Panc1 (cell line): ENCODE results near the gene DEPDC5. TPM values are rescaled to one million over a fixed set of nuclear protein-coding genes. Genes with fewer than 3 reads are reported as not detected.

ENCODE experiments used
- ATAC-seq: fragments of 200-7000 bp; cut with Tn5 transposase; 2 replicates; pipeline ENCODE4 v1.9.1; 2020; ENCODE audit warnings: mild to moderate bottlenecking, moderate library complexity
- BruUV-seq: library from RNA; stranded (reverse); fragments of 400-500 nt; replicated peaks from 2 replicates; lab custom pipeline; 2021; lab: Mats Ljungman, UMichigan
- CTCF ChIA-PET: fragments of 300-600 bp; sonication (Branson Sonifier 250); formaldehyde crosslinking; loops from one replicate; lab custom pipeline; 2022; ENCODE audit warnings: antibody characterized with exemption; lab: Charles Lee
- POLR2A ChIA-PET: fragments of 300-600 bp; sonication (Branson Sonifier 250); formaldehyde crosslinking; loops from one replicate; lab custom pipeline; 2022; ENCODE audit warnings: antibody characterized with exemption; lab: Charles Lee
- DNase-seq: peaks from one replicate; pipeline ENCODE4 v3.0.0-alpha.2; 2010; ENCODE audit warnings: low read depth, low spot score
- H3K27ac ChIP-seq: 2 replicates; pipeline ENCODE4 v1.5.1; 2011; ENCODE audit warnings: mild to moderate bottlenecking, low read length, inconsistent platforms
- H3K27me3 ChIP-seq: fragments of 200-500 bp; sonication (Bioruptor generic); 2 replicates; pipeline ENCODE4 v1.6.0; 2014; ENCODE audit warnings: low read length, inconsistent platforms; ENCODE audit not compliant: control insufficient read depth, insufficient read depth
- H3K36me3 ChIP-seq: fragments of 200-500 bp; sonication (Bioruptor generic); 2 replicates; pipeline ENCODE4 v1.5.1; 2014; ENCODE audit warnings: inconsistent platforms, mild to moderate bottlenecking, low read length, moderate library complexity; ENCODE audit not compliant: control insufficient read depth, insufficient read depth
- H3K4me1 ChIP-seq: 2 replicates; pipeline ENCODE4 v1.5.1; 2011; ENCODE audit warnings: inconsistent platforms, mild to moderate bottlenecking, low read length, moderate library complexity; ENCODE audit not compliant: control insufficient read depth, insufficient read depth
- H3K4me3 ChIP-seq, 2 experiments: 2 replicates each; pipeline ENCODE4 v1.5.1; 2011 to 2012; ENCODE audit warnings: low read depth in 2 of 2, low read length in 2 of 2, mild to moderate bottlenecking in 2 of 2, inconsistent platforms in 1 of 2, moderate library complexity in 1 of 2
- H3K9me3 ChIP-seq: fragments of 200-500 bp; sonication (Bioruptor generic); 2 replicates; pipeline ENCODE4 v1.5.1; 2014; ENCODE audit warnings: low read depth, mild to moderate bottlenecking, inconsistent platforms, low read length, moderate library complexity; ENCODE audit not compliant: control insufficient read depth, insufficient read depth
- POLR2AphosphoS5 ChIP-seq: IDR thresholded peaks from 2 replicates; pipeline ENCODE4 v1.6.1; 2012; ENCODE audit warnings: mild to moderate bottlenecking, low read depth, low read length, moderate library complexity
- REST ChIP-seq, 2 experiments: IDR thresholded peaks; 2 replicates each; pipeline ENCODE4 v1.6.1; 2011 to 2012; ENCODE audit warnings: low read depth in 2 of 2, control low read depth in 1 of 2, low read length in 1 of 2, mild to moderate bottlenecking in 1 of 2, moderate library complexity in 1 of 2; ENCODE audit not compliant: insufficient read depth in 1 of 2
- SIN3A ChIP-seq: IDR thresholded peaks from 2 replicates; pipeline ENCODE4 v1.6.1; 2012; ENCODE audit warnings: low read depth, mild to moderate bottlenecking, low read length, moderate library complexity, borderline replicate concordance; ENCODE audit not compliant: insufficient read depth
- TCF7L2 ChIP-seq: IDR thresholded peaks from 2 replicates; pipeline ENCODE4 v1.6.1; 2011; ENCODE audit warnings: mild to moderate bottlenecking, low read depth, low read length, inconsistent platforms
- in situ Hi-C: cut with HindIII; loops from 2 replicates; pipeline ENCODE4 v1.10.0; 2016; ENCODE audit warnings: low sequenced_read_pairs, low pct_unique_long_range_greater_than_20kb
- intact Hi-C: fragments of 100-400 bp; cut with micrococcal nuclease; formaldehyde crosslinking; loops from one replicate; pipeline ENCODE4 v1.10.0; 2022; ENCODE audit not compliant: unreplicated experiment
- total RNA-seq: library from RNA; stranded (reverse); gene quantifications from one replicate; pipeline ENCODE4 v1.2.1, GENCODE V29; 2021; ENCODE audit not compliant: unreplicated experiment
- TF ChIP-seq, protein P1 (sequence below): fragments of 450-650 bp; IDR thresholded peaks from 2 replicates; pipeline ENCODE4 v1.5.1; 2017; ENCODE audit warnings: mild to moderate bottlenecking

Gene DEPDC5
- total RNA-seq, 1 experiment from 2014 or later = 20.2 TPM

DNA sequence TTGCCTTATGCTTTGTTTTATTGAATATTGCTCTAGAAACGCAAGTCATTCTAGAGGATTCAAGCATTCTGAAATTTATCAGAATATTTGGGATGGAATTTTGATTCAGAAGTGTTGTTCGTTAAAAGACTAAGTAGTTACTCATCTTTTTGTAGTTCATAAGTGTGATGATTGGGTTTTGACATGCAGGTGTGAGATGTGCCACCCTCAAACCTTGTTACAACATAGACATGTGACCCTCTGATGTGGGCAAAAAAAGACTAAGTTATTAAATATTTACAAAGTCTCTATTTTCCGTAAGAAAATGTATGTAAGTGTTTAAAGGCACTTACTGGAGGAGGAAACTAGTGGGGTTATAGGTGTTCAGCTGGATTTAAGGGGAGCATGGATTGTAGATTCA, 199.4 kb downstream of the DEPDC5 start:
- in situ Hi-C loops = loop anchor here (25.0 kb wide), 1 partner anchor 241 kb away; no protein-coding TSS in a partner anchor
- no TSS peak for BruUV-seq
- peaks cover 14% of the 10 kb centered on the region for H3K36me3 ChIP-seq
- intact Hi-C loops = no loop called here
- no peaks in the 10 kb centered on the region for H3K27me3 ChIP-seq
- ChIA-PET POLR2A (no interaction called here), CTCF (no interaction called here)
- no peaks in the 10 kb centered on the region for H3K9me3 ChIP-seq
- no peak for ATAC-seq
- peaks cover 18% of the 10 kb centered on the region for H3K4me1 ChIP-seq
- H3K27ac ChIP-seq = no peak overlapping the region
- no peak overlapping the region for H3K4me3 ChIP-seq
- no peak for DNase-seq
- TF ChIP-seq, protein P1, sequence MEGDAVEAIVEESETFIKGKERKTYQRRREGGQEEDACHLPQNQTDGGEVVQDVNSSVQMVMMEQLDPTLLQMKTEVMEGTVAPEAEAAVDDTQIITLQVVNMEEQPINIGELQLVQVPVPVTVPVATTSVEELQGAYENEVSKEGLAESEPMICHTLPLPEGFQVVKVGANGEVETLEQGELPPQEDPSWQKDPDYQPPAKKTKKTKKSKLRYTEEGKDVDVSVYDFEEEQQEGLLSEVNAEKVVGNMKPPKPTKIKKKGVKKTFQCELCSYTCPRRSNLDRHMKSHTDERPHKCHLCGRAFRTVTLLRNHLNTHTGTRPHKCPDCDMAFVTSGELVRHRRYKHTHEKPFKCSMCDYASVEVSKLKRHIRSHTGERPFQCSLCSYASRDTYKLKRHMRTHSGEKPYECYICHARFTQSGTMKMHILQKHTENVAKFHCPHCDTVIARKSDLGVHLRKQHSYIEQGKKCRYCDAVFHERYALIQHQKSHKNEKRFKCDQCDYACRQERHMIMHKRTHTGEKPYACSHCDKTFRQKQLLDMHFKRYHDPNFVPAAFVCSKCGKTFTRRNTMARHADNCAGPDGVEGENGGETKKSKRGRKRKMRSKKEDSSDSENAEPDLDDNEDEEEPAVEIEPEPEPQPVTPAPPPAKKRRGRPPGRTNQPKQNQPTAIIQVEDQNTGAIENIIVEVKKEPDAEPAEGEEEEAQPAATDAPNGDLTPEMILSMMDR = no peak
- no peak for TF ChIP-seq POLR2AphosphoS5
- TF ChIP-seq REST (IDR thresholded peaks at IDR 0.05; ENCODE audit: insufficient read depth in 1 of 2, low read depth in 2 of 2, low read length in 1 of 2) = no peak
- TF ChIP-seq SIN3A = no peak
- TF ChIP-seq TCF7L2 = no peak

DNA sequence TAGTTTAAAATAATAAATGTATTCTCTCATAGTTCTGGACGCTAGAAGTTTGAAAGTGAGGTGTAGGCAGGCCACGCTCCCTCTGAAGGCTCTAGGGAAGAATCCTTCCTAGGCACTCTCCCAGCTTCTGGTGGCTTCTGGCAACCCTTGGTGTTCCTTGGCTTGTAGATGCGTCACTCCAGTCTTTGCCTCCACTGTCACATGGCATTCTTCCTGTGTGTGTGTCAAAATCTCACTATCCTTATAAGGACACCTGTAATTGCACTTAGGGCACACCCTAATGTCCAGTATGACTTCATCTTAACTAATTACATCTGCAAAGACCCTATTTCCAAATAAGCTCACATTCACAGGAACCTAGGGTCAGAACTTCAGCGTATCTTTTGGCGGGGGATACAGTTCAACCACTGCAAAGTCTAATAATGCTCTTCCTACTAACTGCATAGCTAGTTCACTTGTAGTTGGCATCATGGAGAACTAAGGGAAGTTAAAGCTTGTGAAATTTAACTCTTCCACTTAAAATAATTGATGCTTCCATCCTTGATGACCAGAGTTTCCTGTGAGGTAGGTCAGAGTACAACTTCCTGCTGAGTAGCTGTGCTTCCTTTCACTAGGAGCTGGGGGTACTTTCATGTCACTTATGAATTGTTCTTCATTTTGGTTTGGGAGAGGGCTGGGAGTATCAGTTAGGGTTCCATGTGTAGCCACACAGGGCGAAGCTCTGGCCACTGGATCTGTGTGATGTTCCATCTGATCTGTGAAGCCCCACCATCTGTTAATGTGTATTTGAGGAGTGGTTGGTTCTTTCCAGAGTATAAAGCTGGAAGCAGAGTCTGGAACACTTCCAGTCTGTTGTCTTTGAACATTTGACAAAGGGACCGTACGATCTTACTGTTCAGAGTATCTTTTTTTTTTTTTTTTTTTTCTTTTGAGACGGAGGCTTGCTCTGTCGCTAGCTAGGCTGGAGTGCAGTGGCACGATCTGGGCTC, 201.0 kb downstream of the DEPDC5 start:
- TF ChIP-seq SIN3A (no peak), REST (IDR thresholded peaks at IDR 0.05; ENCODE audit: insufficient read depth in 1 of 2, low read depth in 2 of 2, low read length in 1 of 2) (no peak), TCF7L2 (no peak), POLR2AphosphoS5 (no peak)
- TF ChIP-seq, protein P1 = no peak
- no peaks in the 10 kb centered on the region for H3K27me3 ChIP-seq
- ChIA-PET POLR2A (no interaction called here), CTCF (interaction anchor here (0.7 kb wide), 1 partner anchor 204 kb away, joined by 3 read pairs; no protein-coding TSS in a partner anchor)
- H3K4me3 ChIP-seq = no peak overlapping the region
- DNase-seq (no peak), ATAC-seq (no peak)
- intact Hi-C loops = no loop called here
- H3K9me3 ChIP-seq = no peaks in the 10 kb centered on the region
- no TSS peak for BruUV-seq
- peaks cover 18% of the 10 kb centered on the region for H3K4me1 ChIP-seq
- H3K27ac ChIP-seq = no peak overlapping the region
- H3K36me3 ChIP-seq = peaks cover 14% of the 10 kb centered on the region
- in situ Hi-C loops = loop anchor here (25.0 kb wide), 1 partner anchor 243 kb away; no protein-coding TSS in a partner anchor
